HG03025 (cell line): Measurements from ENCODE around the gene GALE.
"Not testable (repeated sequence)": the region's sequence is repeated elsewhere in the genome, so short reads cannot be mapped to it uniquely, and the experiment has no call there.

Experiments used
- ATAC-seq: cut with Tn5 transposase; IDR thresholded peaks from one replicate; pipeline ENCODE4 v1.9.1; 2021; ENCODE audit warnings: mild to moderate bottlenecking, moderate library complexity; ENCODE audit not compliant: unreplicated experiment, low FRiP score

The GALE gene

DNA sequence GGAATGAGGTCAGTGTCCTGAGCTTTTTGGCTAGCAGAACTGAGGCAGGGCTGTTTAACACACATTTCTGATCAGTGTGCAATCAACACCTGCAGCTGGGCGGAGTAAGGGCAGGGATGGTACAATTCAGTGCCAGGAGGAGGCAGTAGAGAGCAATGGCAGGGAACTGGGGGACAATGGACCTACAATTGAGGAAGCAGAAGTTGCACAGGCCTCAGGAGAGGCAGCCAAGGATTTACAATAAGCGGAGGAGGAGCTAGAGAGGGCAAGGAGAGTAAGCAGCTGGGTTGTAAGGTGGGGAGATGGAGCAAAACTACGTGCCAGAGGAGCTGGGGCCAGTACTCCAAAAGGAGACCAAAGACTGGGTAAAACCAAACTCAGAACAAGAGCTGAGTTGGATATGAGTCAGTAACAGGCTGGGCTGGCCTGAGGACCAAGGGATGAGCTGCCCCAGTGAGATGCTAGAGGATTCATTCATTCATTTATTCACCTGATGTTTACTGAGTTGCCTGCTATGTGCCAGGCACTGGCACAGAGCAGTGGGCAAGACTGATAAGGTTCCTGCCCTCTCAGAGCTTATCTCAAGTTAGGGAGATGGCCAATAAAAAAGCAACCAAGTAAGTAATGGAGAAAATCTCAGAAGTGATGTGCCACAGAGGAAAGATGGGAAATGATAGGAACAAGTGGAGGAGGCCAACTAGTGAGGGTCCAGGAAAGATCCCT, 10.4 kb upstream of the GALE start:
- no peak for ATAC-seq

DNA sequence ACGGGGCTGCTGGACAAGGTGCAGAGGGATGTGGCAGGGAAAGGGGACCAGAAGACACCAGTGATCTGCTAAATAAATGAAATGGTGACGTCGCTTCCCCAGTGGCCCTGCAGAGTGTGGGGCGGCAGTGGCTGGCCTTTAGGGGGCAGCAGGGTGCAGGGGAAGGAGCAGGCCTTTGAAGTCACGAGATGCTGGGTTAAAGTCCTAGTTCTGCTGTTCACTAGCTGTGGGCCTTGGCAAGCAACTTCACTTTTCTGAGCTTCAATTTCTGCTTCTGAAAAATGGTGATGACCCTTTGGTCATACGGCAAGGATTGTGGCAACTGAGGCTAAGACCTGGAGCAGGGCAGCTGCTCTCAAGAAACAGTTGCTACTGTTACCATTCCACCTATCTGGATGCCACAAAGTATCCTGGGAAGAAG, 9.2 kb upstream of the GALE start:
- ATAC-seq: no peak

GRCh38 chr1:23807453-23807852, 6.9 kb upstream of the GALE start:
- no peak for ATAC-seq

- no peak for ATAC-seq
Observed at GRCh38 chr1:23806280-23806679, 5.7 kb upstream of the GALE start.

GRCh38 chr1:23805025-23805424, 4.5 kb upstream of the GALE start:
- no peak for ATAC-seq

DNA sequence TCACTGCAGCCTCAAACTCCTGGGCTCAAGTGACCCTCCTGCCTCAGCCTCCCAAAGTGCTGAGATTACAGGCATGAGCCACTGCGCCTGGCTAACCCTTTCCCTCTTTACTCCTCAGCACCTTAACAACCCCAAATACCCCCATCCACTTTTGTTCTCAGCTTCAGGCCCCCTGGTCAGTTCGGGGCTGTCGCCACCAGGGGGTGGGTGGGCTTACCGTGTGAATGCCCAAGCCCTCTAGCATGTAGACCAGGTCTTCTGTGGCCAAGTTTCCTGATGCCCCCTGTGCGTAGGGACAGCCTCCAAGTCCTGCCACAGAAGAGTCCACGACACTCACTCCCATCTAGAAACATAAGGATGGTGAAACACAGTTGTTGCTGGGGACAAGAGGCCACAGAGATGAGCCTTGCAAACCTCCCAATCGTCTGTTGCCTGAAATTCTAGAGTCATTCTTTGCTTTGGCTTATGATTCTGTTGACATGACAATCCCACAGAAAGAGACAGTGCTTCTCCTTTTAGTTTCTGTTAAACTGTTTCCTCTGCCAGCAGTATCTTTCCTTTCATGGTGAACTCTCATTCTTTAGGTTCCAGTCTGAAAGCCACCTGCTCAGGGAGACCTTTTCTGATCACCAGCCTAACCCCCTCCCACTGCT, 3.8 kb upstream of the GALE start:
- no peak for ATAC-seq

GRCh38 chr1:23803674-23804073, 3.1 kb upstream of the GALE start:
- no peak for ATAC-seq

GRCh38 chr1:23802809-23803342, 2.3 kb upstream of the GALE start:
- ATAC-seq: not testable (repeated sequence)

DNA sequence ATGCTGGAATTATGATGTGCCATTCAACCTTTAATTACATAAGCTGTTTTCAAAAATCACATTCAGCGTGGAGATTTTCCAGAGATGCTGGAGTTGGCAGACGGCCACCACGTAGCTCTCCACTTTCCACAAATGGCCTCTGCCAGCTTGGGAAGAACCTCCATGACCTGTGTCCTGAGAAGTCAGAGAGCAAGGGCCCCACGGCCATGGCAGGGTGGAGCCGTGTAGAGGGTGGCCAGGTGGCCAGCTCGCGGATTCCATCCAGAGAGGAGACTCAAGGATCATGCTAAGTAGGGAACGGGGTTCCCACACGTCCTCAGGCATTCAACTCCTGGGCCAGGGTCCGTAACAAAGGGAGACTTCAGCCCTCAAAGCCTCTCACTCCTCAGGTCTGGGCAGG, 1.3 kb upstream of the GALE start:
- ATAC-seq: no peak

DNA sequence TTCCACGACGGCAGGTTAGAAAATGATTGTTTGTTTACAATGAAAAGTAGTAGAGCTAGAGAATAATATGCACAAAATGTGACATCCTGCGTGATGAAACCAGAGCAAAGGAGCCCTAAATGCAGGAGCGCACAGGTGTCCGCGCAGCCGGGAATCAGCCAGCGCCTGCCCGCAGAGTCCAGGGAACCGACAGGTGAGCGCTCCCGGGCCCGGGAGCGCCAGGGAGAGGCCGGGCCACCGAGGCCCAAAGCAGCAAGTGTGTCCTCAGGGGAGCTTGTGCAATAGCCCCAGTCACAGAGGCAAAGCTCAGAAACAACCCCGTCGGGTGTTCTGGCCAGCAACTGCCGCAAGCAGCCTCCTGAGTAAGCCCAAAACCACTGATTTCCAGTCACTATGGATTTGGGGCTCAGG, 789 bp upstream of the GALE start:
- no peak for ATAC-seq

DNA sequence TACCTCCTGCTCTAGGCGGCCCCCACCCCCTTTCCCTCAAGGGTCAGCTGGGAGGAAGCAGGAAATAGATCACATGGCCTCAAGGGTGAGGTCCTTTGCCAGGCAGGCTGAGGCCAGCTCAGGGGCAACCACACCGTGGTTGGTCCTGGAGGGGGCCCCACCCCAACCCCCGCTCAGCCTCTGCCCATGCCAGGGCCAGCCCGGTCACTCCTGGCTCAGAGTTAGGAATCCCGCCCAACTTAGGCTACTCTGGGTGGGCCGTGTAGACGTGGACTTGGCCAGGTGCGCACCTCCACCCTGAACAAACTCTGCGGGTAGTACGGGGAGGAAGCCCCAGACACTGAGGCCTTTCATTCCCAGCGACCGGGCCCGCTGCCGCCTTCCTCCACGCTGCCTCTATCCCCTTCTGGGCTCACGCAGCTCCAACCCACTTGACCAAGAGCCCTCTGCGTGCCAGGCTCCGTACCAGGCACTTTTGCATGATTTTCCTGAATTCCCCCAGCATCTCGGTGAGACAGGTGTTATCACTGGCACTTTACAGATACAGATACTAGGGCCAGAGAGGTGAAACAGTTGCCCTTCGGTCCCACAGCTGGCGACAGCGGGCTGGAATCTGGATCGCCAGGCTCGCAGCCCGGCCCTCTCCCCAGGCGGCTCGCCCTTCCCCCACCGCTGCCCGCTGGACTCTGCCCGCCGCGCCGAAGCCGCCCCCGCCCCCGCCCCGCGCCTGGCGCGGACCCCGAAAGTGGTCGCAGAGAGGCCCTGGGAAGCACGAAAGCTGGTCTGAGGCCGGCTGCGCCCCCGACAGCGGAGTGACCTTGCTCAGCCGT, 769 bp downstream of the GALE start:
- ATAC-seq: no peak

GRCh38 chr1:23799255-23799569, 1.3 kb downstream of the GALE start:
- no peak for ATAC-seq

DNA sequence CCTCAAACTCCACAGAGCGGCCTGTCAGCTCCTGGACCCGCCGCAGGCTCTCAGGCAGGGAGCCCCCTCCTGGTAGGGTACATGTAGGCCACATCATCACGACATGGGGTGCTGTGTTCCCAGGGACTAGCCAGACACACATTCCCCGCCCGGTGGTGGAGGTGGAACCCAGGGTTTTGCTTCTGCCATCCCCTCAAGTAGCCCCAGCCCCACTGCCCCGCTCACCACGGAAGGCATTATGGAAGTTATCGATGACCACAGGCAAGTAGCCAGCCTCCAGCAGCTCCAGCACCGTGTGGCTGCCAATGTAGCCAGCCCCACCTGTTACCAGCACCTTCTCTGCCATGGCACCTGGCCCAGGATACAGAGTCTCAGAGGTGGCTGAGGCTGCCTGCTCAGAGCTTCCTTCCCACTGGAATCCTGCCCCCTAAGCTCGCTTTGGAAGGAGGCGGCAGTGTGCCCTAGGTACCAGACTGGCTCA, 1.9 kb downstream of the GALE start:
- no peak for ATAC-seq

DNA sequence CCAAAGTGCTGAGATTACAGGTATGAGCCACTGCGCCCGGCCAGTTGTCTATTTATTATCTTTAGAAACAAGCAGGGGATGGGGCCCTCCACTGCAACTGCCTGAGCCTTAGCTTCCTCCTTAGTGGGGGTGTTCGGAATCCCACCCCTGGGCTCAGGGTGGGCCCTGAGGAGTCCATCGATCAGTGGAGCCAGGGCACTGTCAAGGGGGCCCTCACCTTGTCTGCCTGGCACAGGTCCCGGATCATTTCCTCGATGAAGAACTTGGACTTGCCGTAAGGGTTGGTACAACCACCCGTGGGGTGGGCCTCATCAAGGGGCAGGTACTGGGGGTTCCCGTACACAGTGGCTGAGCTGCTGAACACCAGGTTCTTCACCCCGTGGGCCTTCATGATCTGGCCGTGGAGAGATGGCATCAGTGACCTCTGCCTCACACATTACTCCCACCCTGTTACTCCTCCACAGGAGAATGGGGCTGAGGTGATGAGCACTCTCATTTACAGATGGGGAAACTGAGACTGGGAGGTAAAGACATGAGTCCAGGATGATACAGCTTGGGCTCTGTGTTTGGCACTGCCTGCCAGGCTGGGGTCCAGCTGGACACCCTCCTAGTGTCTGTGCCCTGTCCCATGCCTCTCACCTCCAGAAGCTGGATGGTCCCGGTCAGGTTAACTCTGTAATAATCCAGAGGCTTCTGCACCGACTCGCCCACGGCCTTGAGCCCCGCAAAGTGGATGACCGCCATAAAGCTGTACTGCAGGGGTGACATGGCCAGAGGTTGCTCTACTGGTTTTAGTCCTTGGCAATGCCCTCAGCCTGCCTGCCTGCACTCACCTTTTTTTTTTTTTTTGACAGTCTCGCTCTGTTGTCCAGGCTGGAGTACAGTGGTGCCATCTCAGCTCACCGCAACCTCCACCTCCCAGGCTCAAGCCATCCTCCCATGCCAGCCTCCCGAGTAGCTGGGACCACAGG, 2.8 kb downstream of the GALE start:
- ATAC-seq: no peak

- ATAC-seq: no peak
Observed at GRCh38 chr1:23796466-23797271, 3.9 kb downstream of the GALE start.

- ATAC-seq: no peak
Observed at GRCh38 chr1:23795676-23796465, 4.7 kb downstream of the GALE start.

DNA sequence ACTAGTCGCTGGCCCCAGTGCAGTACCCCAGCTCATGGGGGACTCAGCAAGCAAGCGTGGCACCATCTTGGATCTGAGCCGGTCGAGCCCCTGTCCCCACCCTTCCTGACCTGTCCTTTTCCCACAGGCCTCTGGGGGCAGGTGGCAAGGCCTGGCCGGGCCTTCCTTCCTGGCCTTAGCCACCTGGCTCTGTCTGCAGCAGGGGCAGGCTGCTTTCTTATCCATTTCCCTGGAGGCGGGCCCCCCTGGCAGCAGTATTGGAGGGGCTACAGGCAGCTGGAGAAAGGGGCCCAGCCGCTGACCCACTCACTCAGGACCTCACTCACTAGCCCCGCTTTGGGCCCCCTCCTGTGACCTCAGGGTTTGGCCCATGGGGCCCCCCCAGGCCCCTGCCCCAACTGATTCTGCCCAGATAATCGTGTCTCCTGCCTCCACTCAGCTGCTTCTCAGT, 5.8 kb downstream of the GALE start:
- ATAC-seq: not testable (repeated sequence)
